ENCODE data around the gene LIPM. TPM values are rescaled to one million over a fixed set of nuclear protein-coding genes. Genes with fewer than 3 reads are reported as not detected.

Gene LIPM
- total RNA-seq, 2 donors from 2014 or later = 0.67 to 0.83 TPM

DNA sequence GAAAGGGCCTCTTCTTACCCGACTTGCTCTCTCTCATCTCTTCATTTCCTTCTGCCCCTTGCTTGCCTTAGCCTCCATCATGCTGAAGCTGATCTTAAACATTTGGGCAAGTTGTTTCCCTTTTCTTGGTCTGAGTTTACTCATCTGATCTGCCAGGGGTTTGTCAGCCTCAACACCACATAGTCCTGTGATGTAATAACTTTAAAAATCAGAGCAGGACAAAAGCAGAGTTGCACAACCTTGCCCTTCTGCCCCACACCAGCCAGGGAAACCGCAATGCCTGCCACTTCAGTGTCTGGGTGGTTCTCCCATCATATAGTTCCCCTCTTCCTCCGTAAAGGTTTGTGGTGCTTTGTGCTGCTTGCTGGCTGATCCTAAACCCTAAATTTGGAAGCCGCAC, 9.9 kb upstream of the LIPM start:
- no peaks in the 10 kb centered on the region for H3K36me3 ChIP-seq
- TF ChIP-seq, protein P1, sequence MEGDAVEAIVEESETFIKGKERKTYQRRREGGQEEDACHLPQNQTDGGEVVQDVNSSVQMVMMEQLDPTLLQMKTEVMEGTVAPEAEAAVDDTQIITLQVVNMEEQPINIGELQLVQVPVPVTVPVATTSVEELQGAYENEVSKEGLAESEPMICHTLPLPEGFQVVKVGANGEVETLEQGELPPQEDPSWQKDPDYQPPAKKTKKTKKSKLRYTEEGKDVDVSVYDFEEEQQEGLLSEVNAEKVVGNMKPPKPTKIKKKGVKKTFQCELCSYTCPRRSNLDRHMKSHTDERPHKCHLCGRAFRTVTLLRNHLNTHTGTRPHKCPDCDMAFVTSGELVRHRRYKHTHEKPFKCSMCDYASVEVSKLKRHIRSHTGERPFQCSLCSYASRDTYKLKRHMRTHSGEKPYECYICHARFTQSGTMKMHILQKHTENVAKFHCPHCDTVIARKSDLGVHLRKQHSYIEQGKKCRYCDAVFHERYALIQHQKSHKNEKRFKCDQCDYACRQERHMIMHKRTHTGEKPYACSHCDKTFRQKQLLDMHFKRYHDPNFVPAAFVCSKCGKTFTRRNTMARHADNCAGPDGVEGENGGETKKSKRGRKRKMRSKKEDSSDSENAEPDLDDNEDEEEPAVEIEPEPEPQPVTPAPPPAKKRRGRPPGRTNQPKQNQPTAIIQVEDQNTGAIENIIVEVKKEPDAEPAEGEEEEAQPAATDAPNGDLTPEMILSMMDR (IDR thresholded peaks at IDR 0.05) = no peak
- no peak overlapping the region for H3K4me3 ChIP-seq
- DNase-seq (ENCODE audit: low spot score) = no peak
- H3K9me3 ChIP-seq = no peaks in the 10 kb centered on the region
- H3K27ac ChIP-seq = no peak overlapping the region
- no peaks in the 10 kb centered on the region for H3K4me1 ChIP-seq
- H3K27me3 ChIP-seq = no peaks in the 10 kb centered on the region

DNA sequence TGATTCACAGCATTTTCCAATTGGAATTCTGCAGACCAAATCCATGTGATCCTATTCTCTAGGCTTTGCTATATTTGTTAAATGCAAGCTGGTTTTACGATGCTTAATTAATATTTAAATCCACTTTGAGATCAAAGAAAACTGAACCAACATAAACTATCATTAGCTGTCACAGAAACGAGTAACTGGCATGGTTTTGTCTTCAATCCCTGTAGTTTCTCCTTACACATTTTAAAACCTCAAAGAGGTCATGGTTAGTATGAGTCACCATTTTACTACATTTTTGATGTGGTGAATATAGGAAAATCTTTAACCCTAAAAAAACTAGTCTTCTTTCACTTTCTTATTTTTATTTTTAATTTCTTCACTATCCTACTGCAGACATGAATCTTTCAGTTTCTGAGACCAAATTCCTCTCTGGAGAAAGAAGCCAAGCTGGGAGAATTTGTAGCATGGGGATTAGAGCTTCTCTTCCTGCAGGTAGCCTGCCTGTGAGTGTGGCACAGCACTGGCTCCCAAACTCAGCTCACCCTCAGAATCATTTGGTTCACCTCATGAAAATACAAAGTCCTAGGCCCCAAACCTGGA, 8.7 kb upstream of the LIPM start:
- DNase-seq (ENCODE audit: low spot score) = no peak
- H3K36me3 ChIP-seq = no peaks in the 10 kb centered on the region
- H3K27me3 ChIP-seq = no peaks in the 10 kb centered on the region
- no peak overlapping the region for H3K27ac ChIP-seq
- H3K9me3 ChIP-seq = no peaks in the 10 kb centered on the region
- no peak overlapping the region for H3K4me3 ChIP-seq
- no peaks in the 10 kb centered on the region for H3K4me1 ChIP-seq
- TF ChIP-seq, protein P1 (IDR thresholded peaks at IDR 0.05) = no peak

DNA sequence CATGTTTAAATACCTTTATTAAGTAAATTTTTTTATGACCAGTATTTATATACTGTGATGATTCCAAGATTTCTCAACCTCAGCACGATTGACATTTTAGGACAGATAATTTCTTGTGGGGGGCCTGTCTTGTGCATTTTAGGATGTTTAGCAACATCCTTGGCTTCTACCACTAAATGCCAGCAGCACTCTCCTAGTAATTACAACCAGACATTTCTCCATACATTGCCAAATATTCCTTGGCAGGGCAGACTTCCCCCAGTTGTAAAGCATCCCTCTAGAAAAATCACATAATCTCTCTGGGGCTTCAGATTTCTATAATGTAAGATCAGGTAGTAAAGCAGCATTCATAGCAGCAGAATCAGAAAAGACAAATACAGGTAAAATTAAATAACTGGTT, 7.8 kb upstream of the LIPM start:
- H3K4me1 ChIP-seq = no peaks in the 10 kb centered on the region

DNA sequence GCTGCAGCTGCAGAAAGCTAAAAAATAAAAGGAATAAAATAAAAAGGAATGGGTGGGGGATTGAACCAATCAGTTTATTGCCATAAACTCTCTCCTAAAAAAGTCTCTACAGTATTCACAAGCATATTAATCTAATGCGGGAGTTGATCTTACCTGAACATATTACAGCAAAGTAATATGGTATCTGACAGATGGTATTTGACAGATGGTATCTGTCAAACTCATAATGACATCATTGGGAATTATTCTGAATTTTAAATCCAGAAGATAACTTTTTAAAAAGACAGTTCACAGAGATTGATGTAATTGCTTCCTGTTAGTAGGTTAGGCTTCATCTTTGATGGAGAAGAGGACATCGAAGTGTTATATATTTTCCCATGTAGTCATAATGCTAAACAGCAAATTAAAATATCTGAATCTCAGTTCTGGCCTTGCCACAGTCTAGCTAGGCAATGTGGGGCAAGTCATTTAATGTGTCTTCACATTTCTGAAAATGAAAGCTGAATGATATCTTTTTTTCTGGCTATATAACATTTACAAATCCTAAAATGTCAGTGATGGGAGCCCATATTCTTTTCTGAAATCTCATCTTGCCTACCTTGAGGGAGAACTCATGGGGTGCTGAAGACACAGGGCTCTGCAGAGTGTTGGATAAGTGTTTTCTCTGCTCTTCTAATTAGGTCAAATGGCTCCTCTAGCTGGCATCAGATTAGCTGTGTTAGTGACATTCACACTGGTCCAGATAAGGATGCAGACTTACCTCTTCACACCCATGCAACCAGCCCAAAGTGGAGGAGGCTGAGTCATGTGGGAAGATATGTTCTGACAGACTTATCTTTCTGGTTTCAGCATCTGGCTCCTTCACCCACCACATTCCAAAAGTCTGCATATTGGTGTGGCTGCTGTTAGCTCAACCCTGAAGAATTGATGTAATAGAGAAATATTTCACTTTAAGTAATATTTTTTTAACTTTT, 2.1 kb upstream of the LIPM start:
- no peak for DNase-seq (ENCODE audit: low spot score)
- Histone ChIP-seq H3K27ac (no peak overlapping the region), H3K4me1 (no peaks in the 10 kb centered on the region), H3K9me3 (no peaks in the 10 kb centered on the region), H3K27me3 (no peaks in the 10 kb centered on the region), H3K4me3 (no peak overlapping the region), H3K36me3 (no peaks in the 10 kb centered on the region)
- TF ChIP-seq, protein P1 (IDR thresholded peaks at IDR 0.05) = no peak

More for the DNA sequence above, 7.8 kb upstream of the LIPM start:
- no peak overlapping the region for H3K27ac ChIP-seq
- no peaks in the 10 kb centered on the region for H3K9me3 ChIP-seq
- no peaks in the 10 kb centered on the region for H3K36me3 ChIP-seq
- TF ChIP-seq, protein P1 (IDR thresholded peaks at IDR 0.05) = no peak
- no peak overlapping the region for H3K4me3 ChIP-seq
- no peaks in the 10 kb centered on the region for H3K27me3 ChIP-seq
- no peak for DNase-seq (ENCODE audit: low spot score)

DNA sequence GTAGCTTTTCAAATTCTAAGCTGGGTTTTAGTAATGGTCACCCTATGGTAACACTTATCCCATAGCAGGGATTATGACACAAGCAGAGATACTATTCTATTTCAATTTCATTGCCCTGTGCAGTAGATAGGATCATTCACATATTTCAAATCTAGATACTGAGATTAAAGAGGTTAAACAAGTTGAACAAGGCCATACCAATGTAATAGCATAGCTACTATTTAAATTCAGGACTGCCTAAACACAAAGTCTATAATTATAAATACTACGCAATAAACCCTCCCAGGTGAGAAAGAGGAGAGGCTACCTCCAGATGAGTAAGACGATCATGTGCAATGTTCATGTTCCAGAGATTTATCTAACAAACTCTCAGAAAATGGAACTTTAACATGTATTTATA, 1.1 kb downstream of the LIPM start:
- H3K27ac ChIP-seq = no peak overlapping the region
- H3K4me3 ChIP-seq = no peak overlapping the region
- H3K36me3 ChIP-seq = no peaks in the 10 kb centered on the region
- no peaks in the 10 kb centered on the region for H3K27me3 ChIP-seq
- TF ChIP-seq, protein P1 (IDR thresholded peaks at IDR 0.05) = no peak
- DNase-seq (ENCODE audit: low spot score) = no peak
- no peaks in the 10 kb centered on the region for H3K4me1 ChIP-seq
- H3K9me3 ChIP-seq = no peaks in the 10 kb centered on the region

Measured in right atrium auricular region (tissue), 2 donors.